PC-9 (cell line): ENCODE results near the gene ZNF784. TPM values are rescaled to one million over a fixed set of nuclear protein-coding genes. Genes with fewer than 3 reads are reported as not detected.

ENCODE experiments used
- BruUV-seq: library from RNA; stranded (reverse); fragments of 400-500 nt; replicated peaks from 2 replicates; lab custom pipeline; 2021; lab: Mats Ljungman, UMichigan
- CTCF ChIA-PET: fragments of 300-600 bp; sonication (Branson Sonifier 250); formaldehyde crosslinking; loops from one replicate; lab custom pipeline; 2022; ENCODE audit warnings: antibody characterized with exemption; lab: Charles Lee
- POLR2A ChIA-PET: fragments of 300-600 bp; sonication (Branson Sonifier 250); formaldehyde crosslinking; loops from one replicate; lab custom pipeline; 2022; ENCODE audit warnings: antibody characterized with exemption; ENCODE audit not compliant: unreplicated experiment; lab: Charles Lee
- DNase-seq, 2 experiments: peaks; one replicate each; pipeline versions ENCODE4 v3.0.0 to v3.0.0-alpha.2; 2015 to 2022; ENCODE audit warnings: mixed read lengths in 1 of 2
- H2AFZ ChIP-seq: fragments of 200-600 bp; sonication (generic); 2 replicates; pipeline ENCODE4 v1.8.1; 2017; ENCODE audit warnings: antibody characterized with exemption
- H3F3A ChIP-seq: fragments of 200-600 bp; sonication (generic); 2 replicates; pipeline ENCODE4 v1.8.1; 2017; ENCODE audit warnings: antibody characterized with exemption, mild to moderate bottlenecking, low read depth; ENCODE audit not compliant: insufficient read depth
- H3K27ac ChIP-seq: fragments of 200-600 bp; sonication (generic); 2 replicates; pipeline ENCODE4 v1.6.1; 2016; ENCODE audit warnings: mixed run types
- H3K27me3 ChIP-seq: fragments of 200-600 bp; sonication (generic); 2 replicates; pipeline ENCODE4 v1.6.1; 2016; ENCODE audit warnings: low read depth, mixed run types; ENCODE audit not compliant: insufficient read depth
- H3K36me3 ChIP-seq: fragments of 200-600 bp; sonication (generic); 2 replicates; pipeline ENCODE4 v1.6.1; 2016; ENCODE audit warnings: low read depth, mixed run types
- H3K4me1 ChIP-seq: fragments of 200-600 bp; sonication (generic); replicated peaks from 2 replicates; pipeline ENCODE4 v1.6.1; 2016; ENCODE audit warnings: mixed run types; ENCODE audit not compliant: insufficient read depth
- H3K4me2 ChIP-seq: fragments of 200-600 bp; sonication (generic); 2 replicates; pipeline ENCODE4 v1.6.1; 2017; ENCODE audit warnings: mixed run types
- H3K4me3 ChIP-seq: fragments of 200-600 bp; sonication (generic); 2 replicates; pipeline ENCODE4 v1.6.1; 2016; ENCODE audit warnings: mixed run types
- H3K79me2 ChIP-seq: fragments of 200-600 bp; sonication (generic); 2 replicates; pipeline ENCODE4 v1.6.1; 2017; ENCODE audit warnings: low read depth, mixed run types
- H3K9me2 ChIP-seq: fragments of 200-600 bp; sonication (generic); 2 replicates; pipeline ENCODE4 v1.8.1; 2017; ENCODE audit warnings: mild to moderate bottlenecking; ENCODE audit not compliant: insufficient read depth
- H3K9me3 ChIP-seq: fragments of 200-600 bp; sonication (generic); 2 replicates; pipeline ENCODE4 v1.8.1; 2016; ENCODE audit warnings: low read depth; ENCODE audit not compliant: insufficient read depth
- H4K20me1 ChIP-seq: fragments of 200-600 bp; sonication (generic); 2 replicates; pipeline ENCODE4 v1.8.1; 2017; ENCODE audit not compliant: insufficient read depth
- CTCF ChIP-seq: fragments of 200-600 bp; sonication (generic); conservative IDR thresholded peaks from 2 replicates; pipeline ENCODE4 v1.6.1; 2017; ENCODE audit warnings: mixed run types, antibody characterized with exemption, mild to moderate bottlenecking, moderate library complexity
- EZH2 ChIP-seq: fragments of 200-600 bp; sonication (generic); IDR thresholded peaks from 2 replicates; pipeline ENCODE4 v1.8.0; 2017; ENCODE audit warnings: antibody characterized with exemption, low read depth
- intact Hi-C: fragments of 100-400 bp; cut with micrococcal nuclease; formaldehyde crosslinking; loops from one replicate; pipeline ENCODE4 v1.10.0; 2022; ENCODE audit not compliant: unreplicated experiment
- total RNA-seq: library from RNA; stranded (reverse); gene quantifications from 2 replicates; pipeline ENCODE4 v1.2.3, GENCODE V29; 2021

The ZNF784 gene
- total RNA-seq, 1 experiment from 2014 or later, result 5.4 TPM

- H3K4me3 ChIP-seq, result peak within 1 kb of the TSS; percentile 91
- BruUV-seq, result TSS peak; percentile 37
- peaks cover 4% of the 10 kb centered on the region; the same call in 1 of the 2 replicates for H3K36me3 ChIP-seq
- intact Hi-C loops, result loop anchor here (1.0 to 5.0 kb wide), 4 partner anchors 13 to 433 kb away; partner anchors contain the start of gene DNAAF3
- peaks cover 22% of the 10 kb centered on the region for H3K4me1 ChIP-seq
- TF ChIP-seq CTCF (no peak), EZH2 (no peak)
- H4K20me1 ChIP-seq, result no peaks in the 10 kb centered on the region
- no peaks in the 10 kb centered on the region for H3K9me2 ChIP-seq
- peak within 1 kb of the TSS; percentile 83 for H2AFZ ChIP-seq
- H3K4me2 ChIP-seq, result peak within 1 kb of the TSS; percentile 97
- H3K27ac ChIP-seq, result peak within 1 kb of the TSS; percentile 94
- POLR2A ChIA-PET, result interaction anchor here (0.6 to 1.6 kb wide), 8 partner anchors 14 to 521 kb away, joined by 3 to 44 read pairs (median 6); partner anchors contain the start of genes PPP1R12C, U2AF2 and ZNF579
- H3F3A ChIP-seq, result peaks cover 44% of the 10 kb centered on the region
- H3K9me3 ChIP-seq, result no peaks in the 10 kb centered on the region
- peak; percentile 71 to 93 for DNase-seq
- no peaks in the 10 kb centered on the region for H3K27me3 ChIP-seq
- CTCF ChIA-PET, result interaction anchor here (0.6 to 1.2 kb wide), 2 partner anchors 96 to 113 kb away, joined by 3 to 5 read pairs; no protein-coding TSS in a partner anchor
- H3K79me2 ChIP-seq, result peaks cover 18% of the 10 kb centered on the region
Observed at GRCh38 chr19:55599842-55600661, 24.3 kb downstream of the ZNF784 start, which contains the start of gene ZNF524. TSS of gene ZNF524 (plus strand) at chr19:55600288. CDS start at chr19:55602113, 1,825 bp downstream.

- Histone ChIP-seq H3F3A (peaks cover 40% of the 10 kb centered on the region), H3K27me3 (no peaks in the 10 kb centered on the region), H3K4me1 (peaks cover 20% of the 10 kb centered on the region), H3K9me3 (no peaks in the 10 kb centered on the region), H4K20me1 (no peaks in the 10 kb centered on the region), H3K36me3 (peaks cover 4% of the 10 kb centered on the region; the same call in 1 of the 2 replicates), H3K79me2 (peaks cover 18% of the 10 kb centered on the region), H3K27ac (peak within 1 kb of the TSS; percentile 94), H2AFZ (peak within 1 kb of the TSS; percentile 83), H3K9me2 (no peaks in the 10 kb centered on the region), H3K4me2 (peak within 1 kb of the TSS; percentile 97), H3K4me3 (peak within 1 kb of the TSS; percentile 91)
- BruUV-seq, result no TSS peak
- TF ChIP-seq EZH2 (no peak), CTCF (0 out of 2 replicates have a peak, but pooled peaks have one; percentile 16)
- intact Hi-C loops, result loop anchor here (1.0 to 5.0 kb wide), 4 partner anchors 12 to 432 kb away; partner anchors contain the start of gene DNAAF3
- POLR2A ChIA-PET, result interaction anchor here (0.5 to 1.6 kb wide), 14 partner anchors 13 to 1410 kb away, joined by 3 to 44 read pairs (median 6); partner anchors contain the start of genes MBOAT7, PPP1R12C, U2AF2 and ZNF579
- DNase-seq, result peak; percentile 93 to 98
- CTCF ChIA-PET, result interaction anchor here (0.6 to 1.2 kb wide), 5 partner anchors 53 to 710 kb away, joined by 3 to 5 read pairs (median 4); no protein-coding TSS in a partner anchor
Observed at GRCh38 chr19:55599468-55599841, 24.9 kb downstream of the ZNF784 start, which contains the start of gene FIZ1. TSS of gene FIZ1 (minus strand) at chr19:55599517. CDS start at chr19:55597865, 1,652 bp downstream.
